SH-SY5Y (cell line): ENCODE data around the gene C12orf43.

Experiments used
- GATA2 ChIP-seq: IDR thresholded peaks from 2 replicates; pipeline ENCODE4 v1.6.1; 2011; ENCODE audit warnings: mild to moderate bottlenecking, low read depth, low read length
- GATA3 ChIP-seq: IDR thresholded peaks from 2 replicates; pipeline ENCODE4 v1.6.1; 2011; ENCODE audit warnings: low read depth, mild to moderate bottlenecking, low read length, moderate library complexity

GRCh38 chr12:121023799-121024198 is 7.5 kb upstream of the C12orf43 start:
- TF ChIP-seq GATA2 (no peak), GATA3 (no peak)
